DOHH2 (cell line): ENCODE data around the gene ADCY3.

Experiments used
- EZH2phosphoT487 ChIP-seq: fragments of 200-600 bp; sonication (generic); IDR thresholded peaks from 2 replicates; pipeline ENCODE4 v1.6.1; 2017; ENCODE audit warnings: borderline replicate concordance, mild to moderate bottlenecking, antibody characterized with exemption, low read length, moderate library complexity, mixed read lengths
- TF ChIP-seq, protein P1 (sequence below): fragments of 200-600 bp; sonication (generic); IDR thresholded peaks from one replicate; pipeline ENCODE4 v1.5.1; 2014; ENCODE audit warnings: antibody characterized with exemption, mild to moderate bottlenecking, low read depth, low read length; ENCODE audit not compliant: poor library complexity, severe bottlenecking

GRCh38 chr2:24820175-24820513 lies 99.9 kb downstream of the ADCY3 start:
- TF ChIP-seq, protein P1, sequence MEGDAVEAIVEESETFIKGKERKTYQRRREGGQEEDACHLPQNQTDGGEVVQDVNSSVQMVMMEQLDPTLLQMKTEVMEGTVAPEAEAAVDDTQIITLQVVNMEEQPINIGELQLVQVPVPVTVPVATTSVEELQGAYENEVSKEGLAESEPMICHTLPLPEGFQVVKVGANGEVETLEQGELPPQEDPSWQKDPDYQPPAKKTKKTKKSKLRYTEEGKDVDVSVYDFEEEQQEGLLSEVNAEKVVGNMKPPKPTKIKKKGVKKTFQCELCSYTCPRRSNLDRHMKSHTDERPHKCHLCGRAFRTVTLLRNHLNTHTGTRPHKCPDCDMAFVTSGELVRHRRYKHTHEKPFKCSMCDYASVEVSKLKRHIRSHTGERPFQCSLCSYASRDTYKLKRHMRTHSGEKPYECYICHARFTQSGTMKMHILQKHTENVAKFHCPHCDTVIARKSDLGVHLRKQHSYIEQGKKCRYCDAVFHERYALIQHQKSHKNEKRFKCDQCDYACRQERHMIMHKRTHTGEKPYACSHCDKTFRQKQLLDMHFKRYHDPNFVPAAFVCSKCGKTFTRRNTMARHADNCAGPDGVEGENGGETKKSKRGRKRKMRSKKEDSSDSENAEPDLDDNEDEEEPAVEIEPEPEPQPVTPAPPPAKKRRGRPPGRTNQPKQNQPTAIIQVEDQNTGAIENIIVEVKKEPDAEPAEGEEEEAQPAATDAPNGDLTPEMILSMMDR: no peak
- TF ChIP-seq EZH2phosphoT487: no peak
